K562 (cell line): ENCODE data around the gene PCSK6. TPM values are rescaled to one million over a fixed set of nuclear protein-coding genes. Genes with fewer than 3 reads are reported as not detected.

Experiments
- BMI1 ChIP-seq: fragments of 150-350 bp; IDR thresholded peaks from 2 replicates; pipeline ENCODE4 v1.6.1; 2014; ENCODE audit warnings: low read length
- CBX2 ChIP-seq: fragments of 200-600 bp; sonication (generic); IDR thresholded peaks from one replicate; pipeline ENCODE4 v1.6.1; 2012; ENCODE audit warnings: mild to moderate bottlenecking, low read length, inconsistent platforms; ENCODE audit not compliant: insufficient read depth, poor library complexity, severe bottlenecking
- HOXB6 ChIP-seq: fragments of 250-450 bp; sonication (Bioruptor Pico); IDR thresholded peaks from 2 replicates; pipeline ENCODE4 v1.5.1; 2022; ENCODE audit warnings: mild to moderate bottlenecking, borderline replicate concordance
- PCBP1 ChIP-seq: fragments of 200-400 bp; formaldehyde crosslinking; IDR thresholded peaks from 2 replicates; pipeline ENCODE4 v1.6.1; 2018; ENCODE audit warnings: mild to moderate bottlenecking, low read depth, low read length; ENCODE audit not compliant: poor library complexity, severe bottlenecking
- PHF8 ChIP-seq: fragments of 200-600 bp; sonication (generic); IDR thresholded peaks from 2 replicates; pipeline ENCODE4 v1.6.1; 2012; ENCODE audit warnings: mixed run types, mild to moderate bottlenecking, inconsistent platforms, low read length, moderate library complexity, borderline replicate concordance
- POLR3G ChIP-seq: IDR thresholded peaks from 2 replicates; pipeline ENCODE4 v1.6.1; 2011; ENCODE audit not compliant: insufficient read length, insufficient replicate concordance; ENCODE audit errors: extremely low read depth
- SPI1 ChIP-seq: IDR thresholded peaks from 2 replicates; pipeline ENCODE4 v1.6.1; 2011; ENCODE audit warnings: low read depth, low read length, control low read depth, borderline replicate concordance
- SRSF1 ChIP-seq: fragments of 200-400 bp; formaldehyde crosslinking; IDR thresholded peaks from 2 replicates; pipeline ENCODE4 v1.6.1; 2017; ENCODE audit warnings: mild to moderate bottlenecking, low read depth, low read length, moderate library complexity
- polyA plus RNA-seq, 8 experiments: library from polyadenylated mRNA; depleted of rRNA in 4 of 8; stranded (reverse) in 5 of 8; unstranded in 3 of 8; fragments of >200 nt; fragmentation: Nextera tagmentation in 2 of 8; fragmentation: Illumina TruSeq in 1 of 8; extraction: Ambion mirVana in 2 of 8; extraction: Trizol in 1 of 8; gene quantifications; 2 replicates each; pipeline versions ENCODE4 v1.2.1 to v1.2.3, GENCODE V29; 2011 to 2014; ENCODE audit warnings: inconsistent platforms in 1 of 8, missing spikeins in 1 of 8
- total RNA-seq, 7 experiments: library from RNA; depleted of rRNA in 6 of 7; stranded (reverse); fragments of >200 nt in 6 of 7; fragmentation: Illumina TruSeq in 2 of 7; extraction: Trizol in 2 of 7; gene quantifications; 2 replicates each; pipeline versions ENCODE4 v1.2.1 to v1.2.3, GENCODE V29; 2011 to 2021; ENCODE audit warnings: low replicate concordance in 1 of 7
- TF ChIP-seq, protein P1 (sequence below), 2 experiments: fragments of 450-650 bp in 1 of 2; sonication (generic) in 1 of 2; formaldehyde crosslinking in 1 of 2; IDR thresholded peaks; 2 replicates each; pipeline versions ENCODE4 v1.7.1 to v1.9.0; 2016 to 2022; ENCODE audit warnings: inconsistent platforms in 1 of 2, mild to moderate bottlenecking in 1 of 2, missing genetic modification reagents in 1 of 2
- TF ChIP-seq, protein P2 (sequence below), 3 experiments: IDR thresholded peaks in 2 of 3; conservative IDR thresholded peaks in 1 of 3; 2 replicates each; pipeline ENCODE4 v1.5.1; 2011 to 2012; ENCODE audit warnings: low read length in 3 of 3, mild to moderate bottlenecking in 3 of 3, control low read depth in 2 of 3, improper control_type of control experiment in 1 of 3, inconsistent platforms in 1 of 3, low read depth in 1 of 3, mixed read lengths in 1 of 3, moderate library complexity in 1 of 3; ENCODE audit not compliant: insufficient read depth in 2 of 3
- TF ChIP-seq, protein P3 (sequence below): fragments of 450-650 bp; IDR thresholded peaks from one replicate; pipeline ENCODE4 v1.6.1; 2018; ENCODE audit warnings: mild to moderate bottlenecking, moderate library complexity; ENCODE audit not compliant: partially characterized antibody

Gene PCSK6
- total and polyA plus RNA-seq, 9 of the 15 experiments (the other 6 are each of a cell fraction or from before 2014, with no cell fraction given) = 2.2 to 32.6 (median 14.5) TPM

DNA sequence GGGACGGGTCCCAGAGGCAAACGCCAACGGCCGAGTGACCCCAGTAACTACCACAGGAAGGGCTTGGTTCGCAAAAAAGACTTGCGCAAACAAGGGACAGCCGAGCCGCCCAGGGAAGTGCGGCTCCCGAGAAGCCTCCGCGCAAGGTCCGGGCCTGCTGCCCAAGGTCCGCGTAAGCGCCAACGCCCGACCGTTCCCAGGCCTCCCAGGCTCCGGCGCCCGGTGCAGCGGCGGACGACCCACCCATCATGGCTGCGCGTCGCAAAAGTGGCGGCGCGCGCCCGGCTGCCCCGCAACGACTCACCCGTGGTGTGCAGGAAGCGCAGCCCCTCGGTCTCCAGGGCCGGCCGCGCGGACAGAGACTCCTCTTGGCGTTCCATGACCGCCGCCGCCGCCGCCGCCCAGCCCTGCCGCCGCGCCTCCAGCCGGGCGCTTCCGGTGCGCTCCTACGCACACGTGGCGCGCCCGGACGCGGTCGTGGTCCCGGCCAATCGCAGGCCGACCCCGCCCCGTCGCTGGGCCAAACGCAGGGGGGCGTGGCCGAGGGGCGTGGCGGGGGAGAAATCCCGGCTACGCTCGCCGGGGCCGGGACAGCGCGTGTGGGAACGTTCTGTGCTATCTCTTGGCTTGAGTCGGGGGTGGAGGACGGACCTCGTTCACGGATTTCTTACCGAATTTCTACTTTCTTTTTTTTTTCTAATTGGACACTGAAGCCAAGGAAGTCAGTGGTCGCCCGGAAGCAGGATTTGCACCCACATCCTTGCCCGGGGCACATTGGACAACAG lies 212.3 kb downstream of the PCSK6 start, which contains the start of gene SELENOS (continued):
- TF ChIP-seq, protein P1, sequence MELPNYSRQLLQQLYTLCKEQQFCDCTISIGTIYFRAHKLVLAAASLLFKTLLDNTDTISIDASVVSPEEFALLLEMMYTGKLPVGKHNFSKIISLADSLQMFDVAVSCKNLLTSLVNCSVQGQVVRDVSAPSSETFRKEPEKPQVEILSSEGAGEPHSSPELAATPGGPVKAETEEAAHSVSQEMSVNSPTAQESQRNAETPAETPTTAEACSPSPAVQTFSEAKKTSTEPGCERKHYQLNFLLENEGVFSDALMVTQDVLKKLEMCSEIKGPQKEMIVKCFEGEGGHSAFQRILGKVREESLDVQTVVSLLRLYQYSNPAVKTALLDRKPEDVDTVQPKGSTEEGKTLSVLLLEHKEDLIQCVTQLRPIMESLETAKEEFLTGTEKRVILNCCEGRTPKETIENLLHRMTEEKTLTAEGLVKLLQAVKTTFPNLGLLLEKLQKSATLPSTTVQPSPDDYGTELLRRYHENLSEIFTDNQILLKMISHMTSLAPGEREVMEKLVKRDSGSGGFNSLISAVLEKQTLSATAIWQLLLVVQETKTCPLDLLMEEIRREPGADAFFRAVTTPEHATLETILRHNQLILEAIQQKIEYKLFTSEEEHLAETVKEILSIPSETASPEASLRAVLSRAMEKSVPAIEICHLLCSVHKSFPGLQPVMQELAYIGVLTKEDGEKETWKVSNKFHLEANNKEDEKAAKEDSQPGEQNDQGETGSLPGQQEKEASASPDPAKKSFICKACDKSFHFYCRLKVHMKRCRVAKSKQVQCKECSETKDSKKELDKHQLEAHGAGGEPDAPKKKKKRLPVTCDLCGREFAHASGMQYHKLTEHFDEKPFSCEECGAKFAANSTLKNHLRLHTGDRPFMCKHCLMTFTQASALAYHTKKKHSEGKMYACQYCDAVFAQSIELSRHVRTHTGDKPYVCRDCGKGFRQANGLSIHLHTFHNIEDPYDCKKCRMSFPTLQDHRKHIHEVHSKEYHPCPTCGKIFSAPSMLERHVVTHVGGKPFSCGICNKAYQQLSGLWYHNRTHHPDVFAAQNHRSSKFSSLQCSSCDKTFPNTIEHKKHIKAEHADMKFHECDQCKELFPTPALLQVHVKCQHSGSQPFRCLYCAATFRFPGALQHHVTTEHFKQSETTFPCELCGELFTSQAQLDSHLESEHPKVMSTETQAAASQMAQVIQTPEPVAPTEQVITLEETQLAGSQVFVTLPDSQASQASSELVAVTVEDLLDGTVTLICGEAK (IDR thresholded peaks at IDR 0.05) = peak; percentile 43; the same call in 1 of the 2 replicates
- TF ChIP-seq, protein P1 (CRISPR knock-in tag; IDR thresholded peaks at IDR 0.05) = no peak
- TF ChIP-seq SRSF1 (no peak), BMI1 (no peak), POLR3G (no peak), PHF8 (peak; percentile 88; the same call in 1 of the 2 replicates), SPI1 (no peak), PCBP1 (no peak), HOXB6 (CRISPR knock-in tag) (no peak), CBX2 (no peak)
- TF ChIP-seq, protein P2, sequence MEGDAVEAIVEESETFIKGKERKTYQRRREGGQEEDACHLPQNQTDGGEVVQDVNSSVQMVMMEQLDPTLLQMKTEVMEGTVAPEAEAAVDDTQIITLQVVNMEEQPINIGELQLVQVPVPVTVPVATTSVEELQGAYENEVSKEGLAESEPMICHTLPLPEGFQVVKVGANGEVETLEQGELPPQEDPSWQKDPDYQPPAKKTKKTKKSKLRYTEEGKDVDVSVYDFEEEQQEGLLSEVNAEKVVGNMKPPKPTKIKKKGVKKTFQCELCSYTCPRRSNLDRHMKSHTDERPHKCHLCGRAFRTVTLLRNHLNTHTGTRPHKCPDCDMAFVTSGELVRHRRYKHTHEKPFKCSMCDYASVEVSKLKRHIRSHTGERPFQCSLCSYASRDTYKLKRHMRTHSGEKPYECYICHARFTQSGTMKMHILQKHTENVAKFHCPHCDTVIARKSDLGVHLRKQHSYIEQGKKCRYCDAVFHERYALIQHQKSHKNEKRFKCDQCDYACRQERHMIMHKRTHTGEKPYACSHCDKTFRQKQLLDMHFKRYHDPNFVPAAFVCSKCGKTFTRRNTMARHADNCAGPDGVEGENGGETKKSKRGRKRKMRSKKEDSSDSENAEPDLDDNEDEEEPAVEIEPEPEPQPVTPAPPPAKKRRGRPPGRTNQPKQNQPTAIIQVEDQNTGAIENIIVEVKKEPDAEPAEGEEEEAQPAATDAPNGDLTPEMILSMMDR (IDR thresholded peaks at IDR 0.05 in 2 of 3, conservative IDR thresholded peaks at IDR 0.05 in 1 of 3; ENCODE audit: insufficient read depth in 2 of 3, low read depth in 1 of 3, low read length in 3 of 3) = no peak
- TF ChIP-seq, protein P3, sequence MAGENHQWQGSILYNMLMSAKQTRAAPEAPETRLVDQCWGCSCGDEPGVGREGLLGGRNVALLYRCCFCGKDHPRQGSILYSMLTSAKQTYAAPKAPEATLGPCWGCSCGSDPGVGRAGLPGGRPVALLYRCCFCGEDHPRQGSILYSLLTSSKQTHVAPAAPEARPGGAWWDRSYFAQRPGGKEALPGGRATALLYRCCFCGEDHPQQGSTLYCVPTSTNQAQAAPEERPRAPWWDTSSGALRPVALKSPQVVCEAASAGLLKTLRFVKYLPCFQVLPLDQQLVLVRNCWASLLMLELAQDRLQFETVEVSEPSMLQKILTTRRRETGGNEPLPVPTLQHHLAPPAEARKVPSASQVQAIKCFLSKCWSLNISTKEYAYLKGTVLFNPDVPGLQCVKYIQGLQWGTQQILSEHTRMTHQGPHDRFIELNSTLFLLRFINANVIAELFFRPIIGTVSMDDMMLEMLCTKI = no peak
